Keratinocyte (primary cell): Measurements from ENCODE around the gene ASH1L. TPM values are rescaled to one million over a fixed set of nuclear protein-coding genes. Genes with fewer than 3 reads are reported as not detected.
"Not testable (repeated sequence)": the region's sequence is repeated elsewhere in the genome, so short reads cannot be mapped to it uniquely, and the experiment has no call there.

Experiments used
- DNase-seq: peaks from one replicate; pipeline ENCODE4 v3.0.0-alpha.2; 2011; ENCODE audit warnings: low read depth, missing footprints, low spot score
- FAIRE-seq: peaks from 2 replicates; lab custom pipeline; 2011; peaks lifted over from hg19 to GRCh38; lab: Jason Lieb, UNC
- H2AFZ ChIP-seq: 2 replicates; pipeline ENCODE4 v1.6.0; 2012; ENCODE audit warnings: low read length, control low read depth, inconsistent platforms; ENCODE audit not compliant: control insufficient read depth
- H3K27ac ChIP-seq: 2 replicates; pipeline ENCODE4 v1.5.1; 2011; ENCODE audit warnings: low read length; ENCODE audit not compliant: control insufficient read depth, insufficient read depth
- H3K27me3 ChIP-seq: 3 replicates; pipeline ENCODE4 v1.6.0; 2011; ENCODE audit warnings: low read length; ENCODE audit not compliant: control insufficient read depth, insufficient read depth; ENCODE audit errors: extremely low read depth
- H3K36me3 ChIP-seq, 2 experiments: 2 replicates in 1 of 2; 3 replicates in 1 of 2; pipeline ENCODE4 v1.5.1; 2011; ENCODE audit warnings: low read length in 2 of 2, mild to moderate bottlenecking in 1 of 2; ENCODE audit not compliant: control insufficient read depth in 2 of 2, insufficient read depth in 2 of 2; ENCODE audit errors: extremely low read depth in 1 of 2
- H3K4me1 ChIP-seq: 3 replicates; pipeline ENCODE4 v1.5.1; 2011; ENCODE audit warnings: low read length; ENCODE audit not compliant: control insufficient read depth, insufficient read depth; ENCODE audit errors: extremely low read depth
- H3K4me2 ChIP-seq: 3 replicates; pipeline ENCODE4 v1.6.0; 2011; ENCODE audit warnings: low read depth, low read length; ENCODE audit not compliant: control insufficient read depth, insufficient read depth; ENCODE audit errors: extremely low read depth
- H3K4me3 ChIP-seq, 3 experiments: fragments of 200-600 bp in 1 of 3; sonication (generic) in 1 of 3; 2 replicates in 2 of 3; 3 replicates in 1 of 3; pipeline ENCODE4 v1.5.1; 2011 to 2016; ENCODE audit warnings: low read length in 3 of 3, mild to moderate bottlenecking in 3 of 3, control low read depth in 2 of 3, inconsistent platforms in 1 of 3, low read depth in 1 of 3, mixed read lengths in 1 of 3, mixed run types in 1 of 3, moderate library complexity in 1 of 3; ENCODE audit not compliant: control insufficient read depth in 2 of 3, insufficient read depth in 2 of 3; ENCODE audit errors: extremely low read depth in 1 of 3
- H3K79me2 ChIP-seq: 2 replicates; pipeline ENCODE4 v1.6.0; 2012; ENCODE audit warnings: low read length; ENCODE audit not compliant: control insufficient read depth, insufficient read depth
- H3K9ac ChIP-seq: 3 replicates; pipeline ENCODE4 v1.6.0; 2011; ENCODE audit warnings: low read length; ENCODE audit not compliant: control insufficient read depth, insufficient read depth; ENCODE audit errors: extremely low read depth
- H3K9me1 ChIP-seq: 3 replicates; pipeline ENCODE4 v1.6.0; 2011; ENCODE audit warnings: low read length; ENCODE audit not compliant: control insufficient read depth, insufficient read depth; ENCODE audit errors: extremely low read depth
- H3K9me3 ChIP-seq: 2 replicates; pipeline ENCODE4 v1.5.1; 2012; ENCODE audit warnings: low read depth, low read length; ENCODE audit not compliant: control insufficient read depth
- H4K20me1 ChIP-seq: 3 replicates; pipeline ENCODE4 v1.6.0; 2011; ENCODE audit warnings: low read length; ENCODE audit not compliant: control insufficient read depth, insufficient read depth; ENCODE audit errors: extremely low read depth
- CTCF ChIP-seq, 3 experiments: IDR thresholded peaks in 1 of 3; conservative IDR thresholded peaks in 1 of 3; optimal IDR thresholded peaks in 1 of 3; 2 replicates in 2 of 3; 3 replicates in 1 of 3; pipeline versions ENCODE3 to v1.5.1; 2011; ENCODE audit warnings: low read length in 3 of 3, mild to moderate bottlenecking in 3 of 3, moderate library complexity in 2 of 3, control low read depth in 1 of 3, inconsistent platforms in 1 of 3; ENCODE audit not compliant: insufficient read depth in 2 of 3; ENCODE audit errors: extremely low read depth in 1 of 3
- EZH2 ChIP-seq: IDR thresholded peaks from one replicate; pipeline ENCODE4 v1.6.1; 2012; ENCODE audit warnings: inconsistent platforms, mild to moderate bottlenecking, low read length, moderate library complexity
- dilution Hi-C: fragments of 300-500 bp; cut with MboI; formaldehyde crosslinking; loops from one replicate; pipeline ENCODE4 v1.7.0; 2020; ENCODE audit warnings: low sequenced_read_pairs; ENCODE audit not compliant: extremely low pct_ligation_motif_present
- polyA plus RNA-seq, 5 experiments: library from polyadenylated mRNA; depleted of rRNA in 3 of 5; stranded (reverse) in 3 of 5; stranded (forward) in 1 of 5; unstranded in 1 of 5; fragments of >200 nt; gene quantifications; 1 replicate in 1 of 5; 2 replicates in 3 of 5; 3 replicates in 1 of 5; pipeline versions ENCODE4 v1.2.1 to v1.2.3, GENCODE V29; 2011 to 2012; ENCODE audit warnings: missing spikeins in 2 of 5, low read depth in 1 of 5, low replicate concordance in 1 of 5

ASH1L gene
- polyA plus RNA-seq, 1 donor (not counting 4 experiments of a cell fraction or from before 2014, with no cell fraction given), result 13.8 TPM

DNA sequence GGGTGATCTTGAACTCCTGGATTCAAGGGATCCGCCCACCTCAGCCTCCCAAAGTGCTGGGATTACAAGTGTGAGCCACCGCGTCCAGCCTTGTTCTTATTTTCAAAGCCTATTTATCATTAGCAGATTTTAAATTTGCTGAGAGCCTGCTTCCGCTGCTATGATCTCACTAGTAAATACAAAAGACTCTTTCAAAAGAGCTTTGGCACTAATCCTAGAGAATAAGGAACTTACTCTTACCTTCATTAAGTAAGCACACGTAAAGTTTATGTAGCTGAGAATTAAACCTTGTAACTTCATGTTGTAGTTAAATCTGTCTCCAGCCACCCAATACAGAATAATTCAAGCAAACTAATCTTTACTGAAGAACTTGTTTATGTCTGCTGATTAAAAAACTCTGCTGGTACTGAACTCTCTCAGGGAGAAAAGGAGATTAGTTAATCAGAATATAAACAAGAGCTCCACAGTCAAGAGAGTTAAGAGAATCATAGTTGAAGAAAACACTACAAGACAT lies 169.6 kb downstream of the ASH1L start:
- no peak for DNase-seq
- Histone ChIP-seq H3K27ac (no peak overlapping the region), H3K36me3 (peaks cover 5 to 6% of the 10 kb centered on the region in 2 experiments)

DNA sequence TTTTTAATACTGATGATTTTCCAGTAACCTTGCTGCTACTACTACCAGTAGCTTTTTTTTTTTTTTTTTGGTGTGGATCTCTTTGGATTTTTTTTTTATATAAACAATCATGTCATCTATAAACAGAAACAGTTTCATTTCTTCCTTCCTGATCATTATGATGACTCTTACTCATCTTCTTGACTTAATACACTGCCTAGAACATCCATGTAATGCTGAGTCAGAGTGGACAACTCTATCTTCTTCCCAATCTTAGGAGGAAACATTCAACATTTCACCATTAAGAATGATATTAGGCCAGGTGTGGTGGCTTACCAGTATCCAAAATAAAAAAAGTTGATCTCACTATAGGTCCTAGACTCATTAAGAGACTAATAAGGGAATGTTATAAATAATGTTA lies 172.8 kb downstream of the ASH1L start:
- no peaks in the 10 kb centered on the region for H4K20me1 ChIP-seq
- no peaks in the 10 kb centered on the region for H3K79me2 ChIP-seq
- no peaks in the 10 kb centered on the region for H3K27me3 ChIP-seq
- H3K4me1 ChIP-seq, result no peaks in the 10 kb centered on the region
- H3K4me2 ChIP-seq, result no peak overlapping the region
- TF ChIP-seq EZH2 (no peak), CTCF (optimal IDR thresholded peaks at IDR 0.05 in 1 of 3, IDR thresholded peaks at IDR 0.05 in 1 of 3, conservative IDR thresholded peaks at IDR 0.05 in 1 of 3; ENCODE audit: extremely low read depth in 1 of 3, insufficient read depth in 2 of 3, low read length in 3 of 3) (no peak)
- no peak overlapping the region for H3K27ac ChIP-seq
- no peaks in the 10 kb centered on the region for H3K9me1 ChIP-seq
- no peak overlapping the region for H3K4me3 ChIP-seq
- H2AFZ ChIP-seq, result no peak overlapping the region
- dilution Hi-C loops, result no loop called here
- H3K36me3 ChIP-seq, result peaks cover under 1 to 5% of the 10 kb centered on the region in 2 experiments
- FAIRE-seq, result no peak
- no peak overlapping the region for H3K9ac ChIP-seq
- no peaks in the 10 kb centered on the region for H3K9me3 ChIP-seq
- peak; percentile 7 for DNase-seq

More for the DNA sequence above, 169.6 kb downstream of the ASH1L start:
- Histone ChIP-seq H3K4me2 (no peak overlapping the region), H3K27me3 (no peaks in the 10 kb centered on the region), H3K79me2 (no peaks in the 10 kb centered on the region), H3K4me1 (no peaks in the 10 kb centered on the region), H2AFZ (no peak overlapping the region), H3K9ac (no peak overlapping the region), H3K4me3 (no peak overlapping the region), H3K9me3 (no peaks in the 10 kb centered on the region), H3K9me1 (no peaks in the 10 kb centered on the region), H4K20me1 (no peaks in the 10 kb centered on the region)
- FAIRE-seq, result no peak
- TF ChIP-seq EZH2 (no peak), CTCF (optimal IDR thresholded peaks at IDR 0.05 in 1 of 3, IDR thresholded peaks at IDR 0.05 in 1 of 3, conservative IDR thresholded peaks at IDR 0.05 in 1 of 3; ENCODE audit: extremely low read depth in 1 of 3, insufficient read depth in 2 of 3, low read length in 3 of 3) (no peak)
- dilution Hi-C loops, result no loop called here

GRCh38 chr1:155385836-155386235 lies 176.8 kb downstream of the ASH1L start:
- H3K9me1 ChIP-seq, H3K27ac ChIP-seq, H3K4me3 ChIP-seq, H4K20me1 ChIP-seq, DNase-seq, H3K79me2 ChIP-seq, H3K36me3 ChIP-seq, H3K4me1 ChIP-seq, H3K27me3 ChIP-seq, H3K9me3 ChIP-seq, FAIRE-seq, H2AFZ ChIP-seq, dilution Hi-C loops, H3K9ac ChIP-seq, H3K4me2 ChIP-seq: not testable (repeated sequence)
